Bronchial epithelial cell (primary cell): ENCODE data around the gene CCDC12. TPM values are rescaled to one million over a fixed set of nuclear protein-coding genes. Genes with fewer than 3 reads are reported as not detected.

ENCODE experiments used
- DNase-seq: peaks from one replicate; pipeline ENCODE4 v3.0.0-alpha.2; 2010; ENCODE audit warnings: low read depth
- FAIRE-seq: peaks from 2 replicates; lab custom pipeline; 2011; peaks lifted over from hg19 to GRCh38; lab: Jason Lieb, UNC
- H3K27me3 ChIP-seq: 2 replicates; pipeline ENCODE4 v1.5.1; 2011; ENCODE audit warnings: low read length; ENCODE audit not compliant: control insufficient read depth, insufficient read depth
- H3K36me3 ChIP-seq: 2 replicates; pipeline ENCODE4 v1.5.1; 2011; ENCODE audit warnings: low read length; ENCODE audit not compliant: control insufficient read depth, insufficient read depth
- H3K4me3 ChIP-seq: 2 replicates; pipeline ENCODE4 v1.5.1; 2011; ENCODE audit warnings: mild to moderate bottlenecking, low read depth, low read length, control low read depth
- total RNA-seq: library from RNA; depleted of rRNA; stranded (reverse); fragments of >200 nt; gene quantifications from 2 replicates; pipeline ENCODE4 v1.2.1, GENCODE V29; 2014
- TF ChIP-seq, protein P1 (sequence below): IDR thresholded peaks from 2 replicates; pipeline ENCODE4 v1.5.1; 2011; ENCODE audit warnings: mild to moderate bottlenecking, moderate library complexity, low read length, control low read depth, inconsistent platforms; ENCODE audit not compliant: insufficient read depth, severe bottlenecking

Gene CCDC12
- total RNA-seq, 1 donor from 2014 or later = 39.2 TPM

DNA sequence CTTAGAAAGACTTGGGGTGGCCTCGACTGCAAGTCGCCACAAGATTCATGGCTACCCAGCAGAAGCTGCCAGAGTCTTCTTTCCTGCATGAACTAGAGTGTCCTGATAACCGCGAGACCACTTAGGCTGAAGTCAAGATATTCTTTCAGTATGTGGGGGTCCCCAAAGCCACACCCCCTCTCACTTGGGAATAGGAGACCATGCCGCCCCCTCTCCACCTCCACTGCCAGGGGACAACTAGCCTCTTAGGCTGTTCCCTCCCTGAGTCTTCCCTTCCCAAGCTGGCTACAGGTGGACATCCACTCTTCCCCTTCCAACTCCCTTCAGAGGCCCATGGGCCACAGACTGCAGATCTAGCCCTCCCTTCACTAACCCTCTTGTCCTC, 1.3 kb upstream of the CCDC12 start:
- no peak overlapping the region for H3K4me3 ChIP-seq
- DNase-seq (no peak), FAIRE-seq (no peak)
- TF ChIP-seq, protein P1, sequence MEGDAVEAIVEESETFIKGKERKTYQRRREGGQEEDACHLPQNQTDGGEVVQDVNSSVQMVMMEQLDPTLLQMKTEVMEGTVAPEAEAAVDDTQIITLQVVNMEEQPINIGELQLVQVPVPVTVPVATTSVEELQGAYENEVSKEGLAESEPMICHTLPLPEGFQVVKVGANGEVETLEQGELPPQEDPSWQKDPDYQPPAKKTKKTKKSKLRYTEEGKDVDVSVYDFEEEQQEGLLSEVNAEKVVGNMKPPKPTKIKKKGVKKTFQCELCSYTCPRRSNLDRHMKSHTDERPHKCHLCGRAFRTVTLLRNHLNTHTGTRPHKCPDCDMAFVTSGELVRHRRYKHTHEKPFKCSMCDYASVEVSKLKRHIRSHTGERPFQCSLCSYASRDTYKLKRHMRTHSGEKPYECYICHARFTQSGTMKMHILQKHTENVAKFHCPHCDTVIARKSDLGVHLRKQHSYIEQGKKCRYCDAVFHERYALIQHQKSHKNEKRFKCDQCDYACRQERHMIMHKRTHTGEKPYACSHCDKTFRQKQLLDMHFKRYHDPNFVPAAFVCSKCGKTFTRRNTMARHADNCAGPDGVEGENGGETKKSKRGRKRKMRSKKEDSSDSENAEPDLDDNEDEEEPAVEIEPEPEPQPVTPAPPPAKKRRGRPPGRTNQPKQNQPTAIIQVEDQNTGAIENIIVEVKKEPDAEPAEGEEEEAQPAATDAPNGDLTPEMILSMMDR = no peak
- peaks cover 3% of the 10 kb centered on the region for H3K36me3 ChIP-seq
- H3K27me3 ChIP-seq = no peaks in the 10 kb centered on the region

- DNase-seq = no peak
- Histone ChIP-seq H3K27me3 (no peaks in the 10 kb centered on the region), H3K36me3 (peaks cover 6% of the 10 kb centered on the region), H3K4me3 (no peak overlapping the region)
- no peak for FAIRE-seq
- TF ChIP-seq, protein P1 = no peak
Measured at GRCh38 chr3:46974421-46975171, 1.9 kb downstream of the CCDC12 start.

DNA sequence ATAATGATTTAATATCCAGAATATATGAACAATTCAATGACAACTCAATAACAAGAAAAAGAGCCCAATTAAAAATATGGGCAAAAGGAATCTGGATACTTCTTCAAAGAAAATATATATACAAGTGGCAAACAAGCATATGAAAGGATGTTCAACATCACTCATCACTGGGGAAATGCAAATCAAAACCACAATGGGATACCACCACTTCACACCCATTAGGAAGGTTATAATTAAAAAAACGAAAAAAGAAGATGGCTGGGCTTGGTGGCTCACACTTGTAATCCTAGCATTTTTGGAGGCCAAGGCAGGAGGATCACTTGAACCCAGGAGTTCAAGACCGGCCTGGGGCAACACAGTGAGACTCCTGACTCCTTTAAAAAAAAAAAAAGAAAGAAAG, 4.1 kb downstream of the CCDC12 start:
- TF ChIP-seq, protein P1 = no peak
- FAIRE-seq (no peak), DNase-seq (no peak)
- Histone ChIP-seq H3K27me3 (no peaks in the 10 kb centered on the region), H3K36me3 (peaks cover 6% of the 10 kb centered on the region), H3K4me3 (no peak overlapping the region)

DNA sequence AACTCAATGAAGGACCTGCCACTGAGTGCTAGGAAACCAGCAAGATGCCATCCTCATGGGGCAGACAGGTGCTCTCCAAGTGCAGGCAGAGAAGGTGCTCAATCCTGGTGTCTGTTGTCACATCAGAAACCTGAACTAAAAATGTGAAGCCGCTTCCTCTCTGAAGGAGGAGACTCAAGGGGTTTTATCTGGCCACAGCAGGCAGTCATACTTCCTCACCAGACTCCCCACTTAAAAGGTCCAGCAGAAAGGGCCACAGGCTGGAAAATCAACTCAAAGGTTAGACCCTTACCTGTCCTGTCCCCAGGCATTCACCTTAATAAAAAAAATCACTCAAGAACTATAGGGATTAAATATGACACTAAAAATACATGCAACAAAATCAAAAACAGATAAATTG, 4.8 kb downstream of the CCDC12 start:
- no peak for FAIRE-seq
- no peak overlapping the region for H3K4me3 ChIP-seq
- no peak for DNase-seq
- no peaks in the 10 kb centered on the region for H3K27me3 ChIP-seq
- TF ChIP-seq, protein P1 = no peak
- peaks cover 6% of the 10 kb centered on the region for H3K36me3 ChIP-seq

DNA sequence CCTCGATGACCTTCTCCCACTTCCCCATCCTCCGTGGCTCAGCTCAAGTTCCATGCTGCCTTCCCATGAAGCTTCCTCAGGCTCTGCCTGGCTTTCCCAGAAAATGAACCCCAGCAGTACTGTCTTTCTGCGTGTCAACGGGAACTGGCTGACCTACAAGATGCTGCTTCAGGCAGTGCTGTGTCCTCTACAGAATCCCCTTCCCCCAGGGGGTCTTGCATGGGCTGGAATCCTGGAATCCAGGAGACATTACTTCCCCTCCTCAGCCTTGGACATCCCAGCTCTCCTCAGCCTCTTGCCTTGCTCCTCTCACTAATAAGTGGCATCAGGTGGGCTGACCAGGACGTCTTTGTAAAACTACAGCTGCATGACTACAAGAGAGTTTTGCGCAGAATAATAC, 5.4 kb downstream of the CCDC12 start:
- H3K36me3 ChIP-seq = peaks cover 6% of the 10 kb centered on the region
- H3K27me3 ChIP-seq = no peaks in the 10 kb centered on the region
- H3K4me3 ChIP-seq = no peak overlapping the region
- TF ChIP-seq, protein P1 = no peak
- DNase-seq (no peak), FAIRE-seq (no peak)
